ENCODE data around the gene PCDHB8.
"Not testable (repeated sequence)": the region's sequence is repeated elsewhere in the genome, so short reads cannot be mapped to it uniquely, and the experiment has no call there.

The PCDHB8 gene

GRCh38 chr5:141177577-141178191 lies at the start of gene PCDHB8:
Gene PCDHB8, plus strand, starts transcription at chr5:141177790. Its CDS starts 245 bp downstream, at chr5:141178035.
- TF ChIP-seq CTCF (conservative IDR thresholded peaks at IDR 0.05): peak; percentile 96
- H3K27ac ChIP-seq: not testable (repeated sequence)

- TF ChIP-seq CTCF (conservative IDR thresholded peaks at IDR 0.05): peak; percentile 79
- H3K27ac ChIP-seq: peak within 1 kb of the TSS; percentile 46; the same call in 1 of the 2 replicates
Measured at GRCh38 chr5:141135030-141135717, 42.4 kb upstream of the PCDHB8 start, which contains the start of gene PCDHB5. Gene PCDHB5, plus strand, starts transcription at chr5:141135206. Its CDS starts 229 bp downstream, at chr5:141135435.

- peak overlapping the region; percentile 46; the same call in 1 of the 2 replicates for H3K27ac ChIP-seq
- no peak for TF ChIP-seq CTCF (conservative IDR thresholded peaks at IDR 0.05)
Measured at GRCh38 chr5:141135718-141136266, 41.8 kb upstream of the PCDHB8 start.

- H3K27ac ChIP-seq: not testable (repeated sequence)
Measured at GRCh38 chr5:141137346-141137745, 40.2 kb upstream of the PCDHB8 start.

- H3K27ac ChIP-seq: peak within 1 kb of the TSS; percentile 8; the same call in 1 of the 2 replicates
Measured at GRCh38 chr5:141149812-141150211, 27.8 kb upstream of the PCDHB8 start, which contains the start of gene PCDHB6. Gene PCDHB6, plus strand, starts transcription at chr5:141150057. Its CDS starts 201 bp downstream, at chr5:141150258.

GRCh38 chr5:141150224-141150992 lies 27.2 kb upstream of the PCDHB8 start:
- TF ChIP-seq CTCF (conservative IDR thresholded peaks at IDR 0.05): no peak

More at GRCh38 chr5:141149812-141150211, 27.8 kb upstream of the PCDHB8 start, which contains the start of gene PCDHB6:
- no peak for TF ChIP-seq CTCF (conservative IDR thresholded peaks at IDR 0.05)

GRCh38 chr5:141150993-141151325 lies 26.6 kb upstream of the PCDHB8 start:
- H3K27ac ChIP-seq: no peak overlapping the region
- TF ChIP-seq CTCF (conservative IDR thresholded peaks at IDR 0.05): no peak

More at GRCh38 chr5:141150224-141150992, 27.2 kb upstream of the PCDHB8 start:
- H3K27ac ChIP-seq: no peak overlapping the region

- not testable (repeated sequence) for H3K27ac ChIP-seq
Measured at GRCh38 chr5:141151632-141152031, 26.0 kb upstream of the PCDHB8 start.

- not testable (repeated sequence) for H3K27ac ChIP-seq
Measured at GRCh38 chr5:141152096-141152495, 25.5 kb upstream of the PCDHB8 start.

Data from VCaP (cell line).